ENCODE data around the gene CDH7. TPM values are rescaled to one million over a fixed set of nuclear protein-coding genes. Genes with fewer than 3 reads are reported as not detected.

The CDH7 gene
- total RNA-seq, 1 donor from 2014 or later, result not detected

- Histone ChIP-seq H3K36me3 (no peaks in the 10 kb centered on the region), H3K27me3 (ENCODE audit: low read depth) (no peaks in the 10 kb centered on the region), H3K27ac (replicated peaks) (no peak overlapping the region), H3K4me1 (no peaks in the 10 kb centered on the region), H3K9me3 (replicated peaks) (no peaks in the 10 kb centered on the region), H3K4me3 (no peak overlapping the region)
- DNase-seq, result no peak
- no peak for TF ChIP-seq CTCF (IDR thresholded peaks at IDR 0.05; ENCODE audit: borderline replicate concordance)
- intact Hi-C loops (cut with micrococcal nuclease), result no loop called here
Observed at GRCh38 chr18:65906621-65907034, 155.8 kb downstream of the CDH7 start.

DNA sequence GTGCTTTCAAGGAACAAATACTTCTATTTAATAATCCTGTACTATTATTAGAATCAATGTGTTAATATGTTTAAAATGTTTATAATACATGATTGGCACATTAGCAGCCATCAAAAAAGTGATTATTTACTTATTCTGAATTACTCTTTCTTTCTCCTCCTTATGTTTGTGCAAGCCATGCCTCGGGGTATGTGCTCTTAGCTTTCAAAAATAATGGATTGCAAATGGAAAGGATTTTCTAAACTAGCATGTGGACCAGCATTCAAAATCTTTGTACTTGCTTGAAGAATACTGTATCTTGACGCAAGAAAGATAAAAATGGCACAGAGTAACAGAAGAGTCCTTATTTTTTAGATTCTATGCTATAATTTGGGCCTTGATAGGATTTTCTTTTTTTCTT is 156.5 kb downstream of the CDH7 start:
- DNase-seq, result no peak
- no peaks in the 10 kb centered on the region for H3K9me3 ChIP-seq (replicated peaks)
- no peak for TF ChIP-seq CTCF (IDR thresholded peaks at IDR 0.05; ENCODE audit: borderline replicate concordance)
- H3K36me3 ChIP-seq, result no peaks in the 10 kb centered on the region
- no peaks in the 10 kb centered on the region for H3K27me3 ChIP-seq (ENCODE audit: low read depth)
- intact Hi-C loops (cut with micrococcal nuclease), result no loop called here
- H3K4me1 ChIP-seq, result no peaks in the 10 kb centered on the region
- H3K4me3 ChIP-seq, result no peak overlapping the region
- no peak overlapping the region for H3K27ac ChIP-seq (replicated peaks)

DNA sequence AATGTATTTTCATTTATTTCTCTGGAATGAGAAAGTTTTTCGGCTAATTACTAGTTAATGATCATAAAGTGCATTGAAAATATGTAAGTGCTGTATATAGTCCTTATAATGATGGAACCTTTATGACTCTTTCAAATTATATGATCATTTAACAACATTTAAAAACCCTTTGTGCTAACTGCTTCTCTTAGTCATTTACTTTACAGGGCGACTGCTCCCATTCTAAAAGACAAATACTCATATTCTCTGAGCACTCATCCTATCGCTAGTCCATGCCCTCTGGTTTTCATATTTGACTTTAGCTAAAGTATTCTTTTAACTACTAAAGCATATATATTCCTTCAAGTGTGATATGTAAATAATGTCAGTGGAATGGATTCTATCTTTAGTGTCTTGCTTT is 168.2 kb downstream of the CDH7 start:
- Histone ChIP-seq H3K36me3 (no peaks in the 10 kb centered on the region), H3K4me1 (no peaks in the 10 kb centered on the region), H3K27me3 (ENCODE audit: low read depth) (no peaks in the 10 kb centered on the region), H3K27ac (replicated peaks) (no peak overlapping the region), H3K4me3 (no peak overlapping the region), H3K9me3 (replicated peaks) (no peaks in the 10 kb centered on the region)
- no peak for DNase-seq
- intact Hi-C loops (cut with micrococcal nuclease), result no loop called here
- TF ChIP-seq CTCF (IDR thresholded peaks at IDR 0.05; ENCODE audit: borderline replicate concordance), result no peak

GRCh38 chr18:65919663-65920062 is 168.9 kb downstream of the CDH7 start:
- Histone ChIP-seq H3K36me3 (no peaks in the 10 kb centered on the region), H3K27me3 (ENCODE audit: low read depth) (no peaks in the 10 kb centered on the region), H3K4me3 (no peak overlapping the region), H3K9me3 (replicated peaks) (no peaks in the 10 kb centered on the region), H3K27ac (replicated peaks) (no peak overlapping the region), H3K4me1 (no peaks in the 10 kb centered on the region)
- no peak for DNase-seq
- no peak for TF ChIP-seq CTCF (IDR thresholded peaks at IDR 0.05; ENCODE audit: borderline replicate concordance)
- intact Hi-C loops (cut with micrococcal nuclease), result no loop called here

DNA sequence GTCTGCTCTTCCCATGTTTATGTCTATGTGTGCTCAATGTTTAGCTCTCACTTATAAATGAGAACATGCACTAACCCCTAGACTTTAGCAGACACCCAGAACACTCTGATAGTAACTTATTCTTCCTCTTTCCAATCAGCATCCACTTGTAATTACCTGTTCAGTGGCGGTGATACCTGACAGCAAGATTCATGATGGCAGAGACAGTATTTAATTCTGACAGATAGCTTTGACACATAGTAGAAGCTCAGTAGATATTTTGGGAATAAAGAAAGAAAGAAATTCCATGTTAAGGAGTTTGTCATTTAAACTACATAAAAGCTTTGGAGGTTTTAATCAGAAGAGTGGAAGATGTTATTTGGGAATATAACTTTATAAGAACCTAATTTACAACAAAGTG is 171.3 kb downstream of the CDH7 start:
- DNase-seq, result no peak
- no peaks in the 10 kb centered on the region for H3K36me3 ChIP-seq
- no peak overlapping the region for H3K27ac ChIP-seq (replicated peaks)
- no peaks in the 10 kb centered on the region for H3K9me3 ChIP-seq (replicated peaks)
- H3K4me3 ChIP-seq, result no peak overlapping the region
- intact Hi-C loops (cut with micrococcal nuclease), result no loop called here
- no peaks in the 10 kb centered on the region for H3K27me3 ChIP-seq (ENCODE audit: low read depth)
- TF ChIP-seq CTCF (IDR thresholded peaks at IDR 0.05; ENCODE audit: borderline replicate concordance), result no peak
- H3K4me1 ChIP-seq, result no peaks in the 10 kb centered on the region

DNA sequence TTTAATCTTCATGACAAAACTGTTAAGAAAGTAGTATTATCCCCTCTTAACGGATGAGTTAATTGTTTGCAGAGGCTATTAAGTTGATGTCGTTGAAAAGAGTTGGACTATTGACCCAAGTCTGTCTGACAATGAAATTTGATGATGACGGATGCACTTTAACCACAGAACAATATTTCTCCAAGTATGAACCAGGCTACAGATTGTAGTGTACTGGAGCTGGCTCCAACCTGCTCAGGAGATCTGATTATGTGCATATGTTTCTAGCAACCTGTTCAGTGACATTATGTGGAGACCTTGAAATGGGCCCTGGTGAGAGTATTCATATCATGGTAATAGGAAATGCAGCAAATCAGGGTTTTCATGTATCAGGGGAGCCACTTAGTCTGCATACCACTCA is 174.1 kb downstream of the CDH7 start:
- intact Hi-C loops (cut with micrococcal nuclease), result no loop called here
- Histone ChIP-seq H3K4me1 (no peaks in the 10 kb centered on the region), H3K36me3 (no peaks in the 10 kb centered on the region), H3K4me3 (no peak overlapping the region), H3K27ac (replicated peaks) (no peak overlapping the region), H3K27me3 (ENCODE audit: low read depth) (no peaks in the 10 kb centered on the region), H3K9me3 (replicated peaks) (no peaks in the 10 kb centered on the region)
- no peak for TF ChIP-seq CTCF (IDR thresholded peaks at IDR 0.05; ENCODE audit: borderline replicate concordance)
- no peak for DNase-seq

Data from left ventricle myocardium inferior (tissue), 1 donor.